Activated CD4-positive, alpha-beta T cell treated with anti-CD3 and anti-CD28 coated beads, Interleukin-2, amount 50 U/mL, for 4 hours (primary cell): ENCODE results near the gene TMEM185B.
A peak's percentile ranks its signal among the peaks of the same experiment; 100 is the strongest.

Source experiments
- DNase-seq, 2 experiments: peaks; one replicate each; pipeline ENCODE4 v3.0.0-alpha.2; 2020

Gene TMEM185B

DNA sequence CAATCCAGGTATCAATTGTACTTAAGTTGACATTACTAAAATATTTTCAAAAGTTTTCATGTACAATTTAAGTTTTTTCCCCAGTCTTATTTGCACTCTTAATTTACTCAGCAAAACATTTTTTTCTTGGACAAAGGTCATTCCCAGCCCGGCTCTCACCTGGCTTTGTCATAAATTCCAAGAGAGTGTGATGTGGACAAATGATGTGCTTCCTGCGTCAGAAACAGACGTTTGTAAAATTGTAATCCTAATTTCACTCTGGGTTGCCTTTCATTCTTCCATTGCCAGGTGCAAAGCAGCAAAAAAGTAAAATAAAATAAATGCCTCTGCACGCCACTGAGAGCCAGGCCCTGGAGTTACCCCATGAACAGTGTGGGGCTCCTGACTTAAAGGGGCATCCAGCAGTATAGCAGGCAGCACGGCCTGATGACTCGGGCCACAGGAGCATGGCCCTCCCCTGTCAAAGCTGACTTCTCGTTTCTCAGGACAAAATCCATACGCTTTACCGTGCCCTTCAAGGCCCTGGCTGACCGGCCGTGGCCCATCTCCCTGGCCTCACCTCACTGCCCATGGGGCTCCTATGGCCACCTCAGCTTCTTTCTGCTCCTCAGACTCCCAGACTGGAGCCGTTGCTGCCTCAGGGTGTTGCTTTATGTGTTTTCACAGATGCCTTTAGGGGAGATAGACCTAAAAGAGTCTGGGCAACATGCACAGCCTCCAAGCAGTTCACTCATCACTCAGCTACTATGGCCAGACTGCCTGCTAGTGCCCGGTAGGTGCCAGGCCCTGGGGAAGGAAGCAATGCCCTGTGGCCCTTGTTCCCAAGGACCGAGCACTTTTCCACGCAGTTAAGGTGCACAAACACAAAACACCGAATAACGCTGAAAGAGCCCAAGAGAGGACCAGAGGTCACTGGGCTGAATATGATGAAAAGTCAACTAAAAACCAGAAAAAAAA, 7.6 kb upstream of the TMEM185B start:
- DNase-seq, result no peak

DNA sequence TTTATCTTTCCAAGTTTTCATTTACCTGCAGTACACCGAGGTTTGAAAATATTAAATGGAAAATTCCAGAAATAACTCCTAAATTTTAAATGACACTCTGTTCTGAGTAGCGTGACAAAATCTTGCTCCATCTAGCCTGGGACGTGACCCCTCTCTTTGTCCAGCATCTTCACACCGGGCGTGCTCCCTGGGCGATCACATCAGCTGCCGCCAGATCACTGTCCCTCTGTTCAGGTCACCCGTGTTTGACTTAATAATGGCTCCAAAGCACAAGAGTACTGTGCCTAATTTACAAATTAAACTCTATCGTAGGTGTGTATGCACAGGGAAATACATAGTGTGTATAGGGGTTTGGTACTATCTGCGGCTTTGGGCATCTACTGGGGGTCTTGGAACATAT, 6.1 kb upstream of the TMEM185B start:
- no peak for DNase-seq

DNA sequence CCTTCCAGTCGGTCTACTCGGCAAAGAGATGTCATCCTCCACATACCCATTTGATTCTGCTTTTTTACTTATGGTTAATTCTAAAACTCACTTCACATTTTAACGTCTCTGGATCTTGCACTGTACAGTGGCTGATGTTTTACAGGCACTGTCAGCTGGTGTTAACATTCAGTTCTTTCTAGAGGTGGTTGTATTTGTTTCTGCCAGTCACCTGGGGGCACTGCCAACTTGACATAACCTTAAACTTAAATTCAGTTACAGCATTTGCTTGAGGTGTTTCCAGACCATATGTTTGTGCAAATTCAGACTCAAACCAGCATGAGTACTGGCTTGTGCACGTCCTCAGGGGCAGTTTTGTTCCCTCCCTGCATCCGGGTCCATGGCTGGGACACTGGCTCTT, 5.3 kb upstream of the TMEM185B start:
- no peak for DNase-seq

DNA sequence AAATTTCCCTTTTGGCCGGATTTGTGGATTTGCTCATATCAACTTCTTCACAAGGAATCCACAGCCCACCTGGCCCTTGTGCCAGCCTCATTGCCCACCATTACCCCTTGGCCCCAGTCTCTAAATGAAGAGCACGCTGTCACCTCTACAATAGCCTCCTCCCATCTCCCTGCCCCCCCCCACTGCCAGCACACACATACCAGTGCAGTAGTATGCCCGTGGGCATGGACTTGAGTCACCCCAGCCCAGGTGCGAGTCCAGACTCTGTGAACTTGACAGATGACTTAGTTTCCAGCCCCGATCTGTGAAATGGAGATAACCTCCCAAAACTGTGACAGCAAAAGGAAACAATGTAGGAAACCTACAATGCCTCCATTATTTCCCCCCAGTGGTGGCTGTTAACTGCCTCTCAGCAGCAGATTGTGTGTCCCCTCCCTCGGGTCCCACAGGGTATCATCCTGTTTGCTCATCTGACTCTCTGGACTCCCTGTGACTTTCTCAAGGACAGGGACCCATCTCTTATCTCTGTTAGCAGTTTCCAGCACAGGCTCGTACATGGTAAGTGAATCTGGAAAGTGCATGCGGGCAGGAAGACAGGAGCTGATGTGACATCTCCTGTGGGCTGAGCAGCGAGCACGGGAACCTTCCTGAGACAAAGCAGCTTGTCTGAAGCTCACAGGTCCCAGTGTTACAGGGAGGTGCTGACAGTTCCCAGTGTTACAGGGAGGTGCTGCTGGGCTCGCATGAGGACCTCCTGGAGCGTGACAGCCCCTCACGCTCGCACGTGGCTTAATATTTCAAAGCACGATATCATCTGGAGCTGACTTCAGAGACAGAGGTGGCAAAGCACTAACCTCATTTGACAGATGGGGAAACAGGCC, 4.2 kb upstream of the TMEM185B start:
- DNase-seq, result peak; percentile 25 to 32

DNA sequence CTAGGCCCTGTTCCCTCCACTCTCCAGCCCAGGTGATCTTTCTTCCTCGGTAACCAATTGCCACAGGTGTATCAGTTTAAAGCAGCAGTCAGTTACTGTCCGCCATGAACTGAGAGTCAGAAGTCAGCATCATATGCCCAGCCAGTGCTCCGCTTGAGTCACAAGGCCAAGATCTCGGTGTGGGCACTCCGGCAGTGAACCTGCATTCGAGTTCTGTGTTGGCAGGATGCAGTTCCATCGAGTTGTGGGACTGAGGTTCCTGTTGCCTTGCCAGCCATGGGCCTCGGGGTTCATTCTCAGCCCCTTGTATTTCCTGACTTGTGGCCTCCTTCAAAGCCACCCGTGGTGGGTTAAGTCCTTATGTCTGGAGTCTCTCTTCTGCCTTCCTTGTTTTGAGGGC, 3.1 kb upstream of the TMEM185B start:
- no peak for DNase-seq

DNA sequence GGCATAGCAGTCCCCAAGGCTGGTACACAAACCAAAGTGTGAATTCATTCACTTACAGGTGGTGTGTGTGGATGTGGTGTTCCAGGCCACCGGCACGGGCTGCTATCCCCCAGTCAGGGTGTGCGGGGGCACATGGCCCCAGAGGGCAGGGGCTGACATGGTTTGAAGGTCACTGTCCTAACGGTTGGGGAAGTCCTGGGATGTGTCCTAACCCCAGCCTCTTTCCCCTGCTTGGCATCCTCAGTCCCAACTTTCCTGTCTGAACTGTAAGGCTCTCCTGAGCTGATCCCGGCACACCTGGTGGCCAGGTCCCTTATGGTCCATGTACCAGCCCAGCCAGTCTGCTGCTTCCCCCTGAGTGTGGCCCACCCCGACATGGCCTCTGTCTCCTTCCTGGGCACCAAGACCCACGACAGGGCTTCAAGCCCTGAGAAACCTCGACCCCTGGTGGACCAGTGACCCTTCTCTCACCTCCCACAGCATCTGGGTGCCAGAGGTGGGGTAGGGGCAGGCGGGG, 2.4 kb upstream of the TMEM185B start:
- DNase-seq, result no peak

DNA sequence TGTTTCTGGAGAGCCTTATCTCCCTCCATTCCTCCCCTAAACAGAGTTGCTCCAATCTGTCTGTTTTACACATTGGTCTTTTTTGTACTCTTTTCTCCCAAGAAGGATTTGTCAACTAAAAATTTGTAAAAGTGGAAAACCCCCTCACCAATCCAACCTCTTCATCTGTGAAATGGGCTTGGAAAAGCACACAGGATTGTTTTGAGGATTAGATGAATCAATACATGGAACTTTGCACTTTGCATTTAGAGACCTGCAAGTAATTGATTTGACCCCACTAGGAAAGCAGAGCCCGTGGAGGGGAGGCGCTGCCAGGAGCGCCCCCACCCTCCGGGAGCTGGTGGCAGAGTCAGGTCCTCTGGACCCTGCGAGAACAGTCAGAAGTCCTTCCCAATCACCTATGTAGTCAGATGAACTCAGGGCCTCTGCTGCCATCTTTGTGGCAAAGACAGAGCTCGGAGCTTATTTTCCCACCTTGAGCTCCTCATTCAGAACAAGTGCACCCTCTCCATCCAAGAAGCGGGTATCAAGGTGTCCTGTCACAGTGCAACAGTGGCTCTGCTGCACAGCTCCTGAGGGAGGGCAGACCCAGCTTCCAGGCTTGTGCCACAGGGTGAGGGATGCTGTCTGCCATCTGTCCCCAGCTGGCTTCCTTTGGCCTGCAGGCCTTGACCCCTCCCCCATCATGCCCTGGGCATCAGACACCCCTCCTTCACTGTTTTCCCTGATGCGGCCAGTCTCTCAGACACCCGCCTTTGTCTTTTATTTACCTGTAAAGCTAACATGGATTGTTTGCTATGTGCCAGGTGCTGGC, 1.7 kb upstream of the TMEM185B start:
- DNase-seq, result no peak

DNA sequence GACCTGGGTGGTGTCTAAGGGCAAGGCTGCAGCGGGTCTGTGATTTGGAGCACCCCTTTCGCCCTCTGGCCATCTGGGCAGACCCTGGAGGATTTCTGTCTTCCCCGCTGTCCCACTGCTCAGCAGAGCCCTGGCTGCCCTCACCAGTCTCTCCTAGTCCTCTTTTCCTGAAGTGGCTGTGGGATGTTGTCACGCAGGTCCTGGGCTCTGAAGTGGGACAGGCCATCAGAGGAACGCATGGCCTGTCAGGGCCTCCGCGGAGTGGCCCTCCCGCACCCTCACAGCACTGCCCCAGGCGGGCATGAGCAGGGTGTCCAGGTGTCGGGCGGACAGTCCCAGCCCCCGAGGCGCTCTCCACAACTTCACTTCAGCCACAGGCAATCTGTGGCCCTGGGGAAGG, 1.1 kb upstream of the TMEM185B start:
- no peak for DNase-seq

DNA sequence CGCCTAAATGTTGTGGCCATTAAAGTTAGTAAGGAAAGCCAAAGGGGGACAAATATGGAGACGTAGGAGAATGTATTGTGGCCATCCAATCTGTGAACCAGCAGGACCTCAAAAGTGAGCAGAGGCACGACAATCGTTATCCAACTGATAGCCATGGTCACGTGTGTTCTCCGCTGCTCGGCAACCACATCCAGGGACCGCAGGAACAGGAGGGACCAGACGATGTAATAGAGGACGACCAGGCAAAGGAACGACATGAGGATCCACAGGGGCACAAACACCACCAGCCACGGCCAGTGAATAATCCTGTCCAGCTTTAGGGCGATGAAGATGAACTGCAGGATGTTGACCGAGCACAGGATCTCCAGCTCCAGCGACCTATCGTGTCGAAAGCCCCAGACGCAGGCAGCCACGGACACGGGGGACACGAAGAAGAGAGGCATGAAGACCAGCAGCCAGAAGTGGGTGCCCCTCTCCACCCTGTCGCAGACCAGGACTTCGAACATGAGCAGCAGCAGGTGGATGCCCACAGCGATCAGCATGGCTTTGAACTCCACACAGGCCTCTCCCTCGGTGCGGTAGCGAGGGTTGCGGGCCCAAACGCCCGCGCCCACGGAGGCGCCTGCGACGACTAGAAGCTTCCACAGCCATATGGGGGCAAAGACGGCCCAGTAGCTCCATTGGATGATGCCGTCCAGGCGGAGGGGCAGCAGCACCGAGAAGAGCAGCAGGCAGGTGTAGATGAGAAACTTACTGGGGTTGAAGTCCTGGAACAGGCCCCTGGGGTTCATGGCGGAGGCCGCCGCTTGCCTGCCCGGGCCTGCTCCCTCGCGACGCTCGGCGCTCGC, 790 bp downstream of the TMEM185B start:
- DNase-seq, result no peak

DNA sequence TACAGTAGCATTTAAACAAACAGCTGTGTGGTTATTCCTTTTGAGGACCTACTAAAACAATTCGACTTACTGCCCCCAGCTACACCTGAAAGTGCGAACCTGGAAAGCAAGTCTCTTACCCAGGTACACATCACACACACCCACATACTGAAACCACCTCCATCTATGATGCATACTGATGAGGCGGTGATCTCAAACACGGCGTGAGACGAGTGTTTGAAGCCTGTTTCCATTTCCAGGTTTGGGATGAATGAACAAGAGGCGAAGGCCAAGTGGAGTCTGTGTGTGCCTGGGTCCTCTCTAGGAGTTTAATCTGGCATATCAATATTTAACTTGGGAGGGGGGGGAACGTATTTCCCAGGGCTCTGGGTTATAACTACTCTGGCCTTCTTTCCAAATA, 1.6 kb downstream of the TMEM185B start:
- no peak for DNase-seq

DNA sequence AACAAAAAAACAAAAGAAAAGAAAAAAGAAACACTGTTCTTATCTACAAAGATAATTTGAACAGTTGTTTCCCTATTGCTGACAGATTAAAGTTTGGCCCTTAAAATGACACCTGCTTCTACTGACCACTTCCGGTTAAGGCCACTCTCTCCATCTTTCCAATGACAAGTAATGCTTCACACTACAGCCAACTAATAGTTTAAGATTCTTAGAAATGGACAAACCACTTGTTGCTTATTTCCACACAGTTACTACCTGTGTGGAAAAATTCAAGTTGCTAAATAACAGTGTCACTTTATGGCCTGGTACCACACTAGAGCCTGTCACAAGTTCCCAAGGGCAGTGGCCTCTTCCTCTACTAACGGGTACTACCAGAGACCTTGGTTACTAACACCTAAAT, 2.4 kb downstream of the TMEM185B start:
- no peak for DNase-seq

DNA sequence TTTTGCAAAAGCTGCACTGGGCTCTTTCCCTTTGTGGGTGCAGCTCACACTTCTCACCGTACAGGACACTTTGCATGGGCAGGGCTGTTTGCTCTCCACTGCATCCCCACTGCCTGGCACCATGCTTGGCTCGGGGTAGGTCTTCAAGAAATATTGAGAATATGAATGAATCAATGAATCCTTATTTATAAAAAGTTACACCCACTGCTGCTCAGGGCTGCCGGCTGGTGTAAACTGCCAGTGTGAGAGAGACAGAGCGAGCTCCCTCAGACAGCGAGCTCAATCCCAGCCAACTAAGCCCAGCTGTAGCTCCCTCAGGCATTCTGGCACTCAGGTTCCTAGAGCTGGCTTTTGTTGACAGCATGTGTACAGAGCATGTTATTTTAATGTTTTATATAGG, 3.4 kb downstream of the TMEM185B start:
- no peak for DNase-seq

DNA sequence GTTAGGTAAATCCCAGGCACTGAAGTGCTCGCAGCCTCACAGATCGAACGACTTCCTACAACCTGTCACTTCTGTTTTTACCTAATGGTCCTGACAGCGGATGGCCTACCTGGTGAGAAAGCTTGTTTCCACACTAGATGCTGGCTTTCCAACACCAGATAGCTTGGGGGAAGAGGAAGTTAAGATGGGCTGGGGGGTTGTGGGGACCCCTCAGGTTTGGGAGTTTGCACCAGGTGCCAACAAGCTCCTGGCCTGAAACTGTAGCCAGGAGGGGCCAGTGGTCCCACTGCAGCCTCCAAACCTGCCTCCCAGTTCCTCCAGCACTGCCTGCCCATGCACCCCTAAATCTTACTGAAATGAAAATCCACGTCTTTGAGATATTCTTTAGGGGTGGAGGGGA, 3.9 kb downstream of the TMEM185B start:
- no peak for DNase-seq

DNA sequence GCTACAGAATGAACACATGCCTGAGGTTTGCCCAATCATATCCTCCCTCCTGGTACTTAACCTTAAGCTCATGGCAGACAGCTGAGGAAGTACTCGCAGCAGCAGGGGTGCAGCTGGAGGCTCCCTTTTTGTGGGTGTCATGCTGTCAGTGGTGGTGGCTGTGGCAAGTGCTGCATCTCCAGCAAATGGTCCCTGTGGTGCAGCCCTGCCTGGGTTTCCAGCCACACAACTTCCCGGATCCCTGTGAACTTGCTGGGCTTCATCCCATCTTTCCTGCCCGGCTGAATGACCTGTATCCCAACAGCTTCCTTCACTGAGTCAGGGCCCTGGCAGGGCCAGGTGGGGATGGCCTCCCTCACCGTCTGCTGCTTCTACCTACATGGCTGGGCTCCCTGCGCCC, 5.0 kb downstream of the TMEM185B start:
- no peak for DNase-seq

DNA sequence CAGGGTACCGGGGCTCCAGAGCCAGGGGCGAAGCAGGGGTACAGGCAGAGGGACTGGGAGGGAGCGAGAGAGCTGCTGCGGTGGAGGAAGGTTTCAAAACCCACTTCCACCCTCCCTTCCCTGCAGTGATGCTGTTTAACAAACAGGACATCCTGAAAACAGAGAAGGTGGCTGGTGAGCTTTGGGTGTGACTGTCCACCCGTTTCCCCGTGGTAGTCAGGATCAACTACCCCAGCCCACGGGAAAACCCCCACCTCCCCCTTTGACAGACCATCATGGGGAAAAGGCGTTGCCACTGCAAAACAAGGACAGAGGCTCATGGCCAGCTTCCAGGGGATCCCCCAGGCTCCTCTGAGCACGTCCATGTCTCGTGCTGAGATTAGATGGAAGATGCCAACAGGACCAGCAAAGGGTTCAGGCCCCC, 12.9 kb downstream of the TMEM185B start:
- DNase-seq, result no peak

DNA sequence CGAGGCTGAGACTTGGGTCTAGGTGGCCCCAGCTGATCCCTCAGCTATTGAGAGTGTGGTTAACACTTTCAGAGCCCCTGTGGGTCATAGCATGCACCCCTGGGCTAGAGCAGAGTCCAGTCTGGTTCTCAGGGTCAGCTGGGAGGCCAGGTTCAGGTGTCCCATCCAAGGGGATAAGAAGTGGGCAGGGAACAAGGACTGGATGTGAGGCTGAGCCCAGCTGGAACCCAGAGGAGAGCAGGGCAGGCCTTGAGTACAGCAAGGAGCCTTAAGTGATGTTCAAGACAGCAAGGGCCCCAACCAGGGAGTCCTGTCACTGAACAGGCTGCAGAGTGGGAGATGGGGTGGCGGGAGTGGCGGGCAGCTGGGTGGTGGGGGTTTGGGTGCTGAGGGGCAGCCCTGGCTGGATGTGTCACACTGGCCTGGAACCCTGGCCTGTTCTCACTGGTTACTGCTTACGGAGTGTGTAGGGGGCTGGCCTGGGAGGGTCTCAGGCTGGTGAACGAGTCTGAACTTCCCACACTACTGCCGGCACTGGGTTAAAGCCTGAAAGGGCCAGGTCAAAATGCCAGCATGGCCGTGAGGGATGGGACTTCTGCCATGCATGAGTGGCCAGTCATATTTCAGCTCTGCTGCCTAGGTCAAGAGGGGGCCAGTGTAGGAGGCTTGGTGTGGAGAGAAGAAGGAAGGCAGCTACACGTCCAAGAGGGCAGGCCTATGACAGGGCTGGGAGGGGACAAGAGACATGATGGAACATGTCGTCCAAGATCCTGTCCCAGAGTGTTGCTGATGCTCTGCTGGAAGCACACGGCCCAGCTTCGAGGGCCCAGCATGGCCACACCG, 13.6 kb downstream of the TMEM185B start:
- DNase-seq, result no peak

DNA sequence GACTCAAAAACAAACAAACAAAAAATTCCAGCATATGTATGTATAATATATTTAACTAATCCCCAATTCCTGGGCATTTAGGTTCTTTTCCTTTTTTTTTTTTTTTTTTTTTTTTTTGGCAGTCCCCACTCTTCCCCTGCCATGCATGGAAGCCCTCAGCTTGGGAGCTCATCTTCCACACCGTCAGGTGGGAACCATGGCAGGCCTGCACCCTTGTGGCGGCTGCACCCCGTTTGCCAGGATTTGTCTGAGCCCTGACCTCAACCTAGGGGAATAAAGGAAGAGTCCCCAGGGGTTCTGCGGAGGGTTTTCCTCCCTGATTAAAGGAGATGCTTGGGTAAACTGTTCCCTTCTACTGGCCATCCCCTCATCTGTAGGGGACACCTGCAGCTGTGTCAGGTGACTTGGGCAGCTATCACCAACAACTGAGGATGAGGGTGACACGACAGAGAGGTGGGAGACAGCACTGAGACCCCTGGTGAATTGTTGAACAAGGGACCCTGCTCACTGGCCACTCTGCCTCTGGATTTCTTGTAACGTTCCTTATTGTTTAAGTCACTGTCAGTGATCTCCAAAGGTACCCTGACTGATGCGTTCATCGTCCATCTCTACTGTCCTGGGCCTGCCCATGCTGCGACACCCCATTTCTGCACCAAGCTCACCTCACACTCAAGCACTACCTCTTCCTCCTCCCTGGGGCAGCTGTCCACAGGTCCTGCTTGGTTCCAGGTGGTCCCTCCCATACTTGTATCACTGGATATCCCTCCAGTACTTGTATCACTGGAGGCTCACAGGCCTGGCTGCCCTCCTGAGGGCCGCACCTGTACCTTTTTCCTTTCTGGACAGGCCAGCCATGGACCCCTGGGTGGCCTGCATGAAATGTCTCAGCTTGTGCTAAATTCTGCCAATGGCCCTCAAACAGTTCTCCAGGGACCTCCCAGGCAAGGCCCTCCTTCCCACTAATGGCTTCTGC, 14.5 kb downstream of the TMEM185B start:
- no peak for DNase-seq

DNA sequence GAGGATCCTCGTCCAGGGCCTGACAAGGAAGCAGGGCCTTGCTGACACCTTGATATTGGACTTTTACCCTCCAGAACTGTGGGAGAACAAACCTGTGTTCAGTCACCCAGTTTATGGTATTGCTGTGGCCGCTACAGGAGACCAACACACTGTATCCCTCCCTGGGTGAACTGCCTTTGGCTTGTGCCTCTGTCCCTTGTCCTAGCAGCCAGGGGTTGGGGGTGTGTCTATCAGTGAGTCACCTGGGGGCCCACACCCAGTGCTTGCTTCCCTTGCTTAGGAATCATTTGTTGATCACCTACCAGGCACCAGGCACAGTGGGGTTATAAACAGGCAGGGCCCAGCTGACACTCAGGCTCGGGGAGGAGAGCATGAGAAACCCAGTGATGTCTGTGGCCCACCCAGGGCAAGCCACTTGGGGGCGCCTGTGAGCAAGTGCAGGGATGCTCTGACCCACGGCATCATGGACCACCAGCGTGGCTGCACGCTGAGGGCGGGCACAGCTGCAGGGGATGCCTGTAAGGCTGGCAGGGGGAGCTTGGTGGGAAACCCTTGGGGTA, 17.1 kb downstream of the TMEM185B start:
- peak in 1 of 2 experiments; percentile 24 for DNase-seq
